Liver (tissue), 9 donors: ENCODE measurements around the gene KCNJ14. TPM values are rescaled to one million over a fixed set of nuclear protein-coding genes. Genes with fewer than 3 reads are reported as not detected.
A peak's percentile ranks its signal among the peaks of the same experiment; 100 is the strongest.

Experiments used
- DNase-seq: peaks from one replicate; pipeline ENCODE4 v3.0.0-alpha.2; 2017; ENCODE audit warnings: low spot score
- H3K27ac ChIP-seq, 2 donors: one replicate each; pipeline ENCODE4 v1.7.0; 2013; ENCODE audit warnings: inconsistent platforms in 2 of 2, low read length in 2 of 2, control low read depth in 1 of 2, low read depth in 1 of 2, mild to moderate bottlenecking in 1 of 2
- H3K27me3 ChIP-seq, 4 donors: one replicate each; pipeline versions ENCODE4 v1.6.1 to v1.7.0; 2013; ENCODE audit warnings: low read length in 3 of 4, inconsistent platforms in 1 of 4, mild to moderate bottlenecking in 1 of 4, moderate library complexity in 1 of 4; ENCODE audit not compliant: control insufficient read depth in 4 of 4, insufficient read depth in 4 of 4
- H3K36me3 ChIP-seq, 4 donors: one replicate each; pipeline versions ENCODE4 v1.6.1 to v1.7.0; 2013; ENCODE audit warnings: low read length in 3 of 4, mild to moderate bottlenecking in 3 of 4, low read depth in 1 of 4, moderate library complexity in 1 of 4; ENCODE audit not compliant: control insufficient read depth in 4 of 4, insufficient read depth in 3 of 4
- H3K4me1 ChIP-seq, 4 donors: one replicate each; pipeline versions ENCODE4 v1.6.1 to v1.7.0; 2013; ENCODE audit warnings: low read length in 3 of 4, mild to moderate bottlenecking in 3 of 4, moderate library complexity in 1 of 4; ENCODE audit not compliant: control insufficient read depth in 4 of 4, insufficient read depth in 4 of 4
- H3K4me3 ChIP-seq, 3 donors: one replicate each; pipeline versions ENCODE4 v1.6.1 to v1.7.0; 2013; ENCODE audit warnings: low read length in 3 of 3, control low read depth in 1 of 3, low read depth in 1 of 3, mild to moderate bottlenecking in 1 of 3
- H3K9ac ChIP-seq, 2 donors: one replicate each; pipeline ENCODE4 v1.7.0; 2013; ENCODE audit warnings: low read length in 2 of 2, mild to moderate bottlenecking in 2 of 2, moderate library complexity in 2 of 2, control low read depth in 1 of 2, low read depth in 1 of 2
- H3K9me3 ChIP-seq, 4 donors: one replicate each; pipeline versions ENCODE4 v1.6.1 to v1.7.0; 2013; ENCODE audit warnings: low read length in 3 of 4; ENCODE audit not compliant: control insufficient read depth in 4 of 4
- CTCF ChIP-seq: fragments of 150-350 bp; IDR thresholded peaks from 2 replicates; pipeline ENCODE4 v1.5.1; 2017; ENCODE audit warnings: improper control_type of control experiment, low read depth, low read length; ENCODE audit not compliant: missing input control
- FOXA1 ChIP-seq: IDR thresholded peaks from 2 replicates; pipeline ENCODE4 v1.6.1; 2016; ENCODE audit warnings: antibody characterized with exemption
- GABPA ChIP-seq, 2 donors: IDR thresholded peaks in 1 of 2; conservative IDR thresholded peaks in 1 of 2; 2 replicates each; pipeline ENCODE4 v1.6.1; 2016; ENCODE audit warnings: antibody characterized with exemption in 2 of 2, mild to moderate bottlenecking in 1 of 2, moderate library complexity in 1 of 2
- HNF4G ChIP-seq: IDR thresholded peaks from 2 replicates; pipeline ENCODE4 v1.6.1; 2016; ENCODE audit warnings: antibody characterized with exemption
- JUND ChIP-seq, 2 donors: IDR thresholded peaks; 2 replicates each; pipeline ENCODE4 v1.6.1; 2016; ENCODE audit warnings: antibody characterized with exemption in 2 of 2
- RAD21 ChIP-seq, 2 donors: IDR thresholded peaks; 2 replicates each; pipeline ENCODE4 v1.6.1; 2016; ENCODE audit warnings: antibody characterized with exemption in 2 of 2, mild to moderate bottlenecking in 2 of 2
- RXRA ChIP-seq, 2 donors: IDR thresholded peaks; 2 replicates each; pipeline ENCODE4 v1.6.1; 2017 to 2018; ENCODE audit warnings: antibody characterized with exemption in 2 of 2, mild to moderate bottlenecking in 1 of 2
- SP1 ChIP-seq: IDR thresholded peaks from 2 replicates; pipeline ENCODE4 v1.6.1; 2018; ENCODE audit warnings: antibody characterized with exemption, mild to moderate bottlenecking
- TAF1 ChIP-seq: conservative IDR thresholded peaks from 2 replicates; pipeline ENCODE4 v1.6.1; 2016; ENCODE audit warnings: antibody characterized with exemption, mild to moderate bottlenecking
- YY1 ChIP-seq: IDR thresholded peaks from 2 replicates; pipeline ENCODE4 v1.6.1; 2016; ENCODE audit warnings: antibody characterized with exemption, mild to moderate bottlenecking
- ZBTB33 ChIP-seq: IDR thresholded peaks from 2 replicates; pipeline ENCODE4 v1.6.1; 2016; ENCODE audit warnings: antibody characterized with exemption
- WGBS: extraction: QIAGEN DNeasy Blood & Tissue Kit; methylation state at CpG from one replicate; pipeline ENCODE4 v1.1.7; 2013; 5-methylcytosine and 5-hydroxymethylcytosine counted together
- polyA plus RNA-seq, 2 donors: library from polyadenylated mRNA; stranded (reverse) in 1 of 2; unstranded in 1 of 2; fragments of 200-250 nt in 1 of 2; fragments of >200 nt in 1 of 2; fragmentation: Nextera tagmentation in 1 of 2; extraction: Ambion mirVana in 1 of 2; gene quantifications; one replicate each; pipeline versions ENCODE4 v1.2.1 to v1.2.3, GENCODE V29; 2013 to 2015
- total RNA-seq, 2 donors: library from RNA; depleted of rRNA; stranded (reverse); fragments of >200 nt; gene quantifications; one replicate each; pipeline ENCODE4 v1.2.3, GENCODE V29; 2014
- TF ChIP-seq, protein P1 (sequence below): IDR thresholded peaks from 2 replicates; pipeline ENCODE4 v1.6.1; 2016; ENCODE audit warnings: antibody characterized with exemption, mild to moderate bottlenecking
- TF ChIP-seq, protein P2 (sequence below): IDR thresholded peaks from 2 replicates; pipeline ENCODE4 v1.6.1; 2016; ENCODE audit warnings: antibody characterized with exemption
- TF ChIP-seq, protein P3 (sequence below): IDR thresholded peaks from 2 replicates; pipeline ENCODE4 v1.6.1; 2016; ENCODE audit warnings: antibody characterized with exemption
- donor health status: healthy.
- donor health status: healthy.
- donor health status: healthy.
- donor health status: healthy.
- donor health status: healthy.

Gene KCNJ14
- total and polyA plus RNA-seq, 4 donors, result 0.06 to 0.92 (median 0.17) TPM

DNA sequence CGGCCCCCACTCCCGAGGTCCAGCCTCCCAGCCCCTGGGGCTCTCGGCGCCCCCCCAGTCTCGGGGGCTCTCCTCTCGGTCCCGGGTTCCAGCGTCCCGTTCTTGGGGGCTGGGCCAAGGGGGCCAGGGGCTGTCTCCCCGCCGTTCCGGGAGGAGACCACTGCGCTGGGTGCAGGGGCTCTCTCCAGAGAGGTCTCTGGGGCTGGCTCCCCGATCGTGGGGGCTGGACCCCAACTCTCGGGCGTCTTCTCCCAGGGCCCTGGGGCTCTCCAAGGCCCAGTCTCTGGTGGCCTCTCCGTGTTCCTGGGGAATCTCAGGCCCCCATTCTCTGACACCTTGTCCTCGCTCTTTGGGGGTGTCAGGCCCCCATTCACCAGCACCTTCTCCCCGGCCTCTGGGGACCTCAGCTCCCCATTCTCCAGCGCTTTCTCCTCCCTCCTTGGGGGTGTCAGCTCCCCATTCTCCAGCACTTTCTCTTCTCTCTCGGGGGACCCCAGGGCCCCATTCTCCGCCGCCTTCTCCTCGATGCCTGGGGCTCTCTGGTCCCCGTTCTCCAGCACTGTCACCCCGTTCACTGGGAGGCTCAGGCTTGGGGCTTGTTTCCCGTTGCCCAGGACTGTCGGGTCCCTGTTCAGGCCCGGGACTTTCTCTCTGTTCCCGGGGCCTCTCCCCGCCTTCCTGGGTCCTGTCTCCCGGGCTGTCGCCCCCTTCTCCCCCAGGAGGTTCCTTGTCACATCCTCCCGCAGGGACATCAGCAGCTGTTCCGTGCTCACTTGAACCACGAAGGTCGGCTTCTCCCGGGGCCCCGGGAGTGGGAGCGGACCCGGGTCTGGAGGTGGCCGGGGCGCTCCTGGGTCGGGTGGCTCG, 42.6 kb downstream of the KCNJ14 start (continued):
- TF ChIP-seq, protein P1, sequence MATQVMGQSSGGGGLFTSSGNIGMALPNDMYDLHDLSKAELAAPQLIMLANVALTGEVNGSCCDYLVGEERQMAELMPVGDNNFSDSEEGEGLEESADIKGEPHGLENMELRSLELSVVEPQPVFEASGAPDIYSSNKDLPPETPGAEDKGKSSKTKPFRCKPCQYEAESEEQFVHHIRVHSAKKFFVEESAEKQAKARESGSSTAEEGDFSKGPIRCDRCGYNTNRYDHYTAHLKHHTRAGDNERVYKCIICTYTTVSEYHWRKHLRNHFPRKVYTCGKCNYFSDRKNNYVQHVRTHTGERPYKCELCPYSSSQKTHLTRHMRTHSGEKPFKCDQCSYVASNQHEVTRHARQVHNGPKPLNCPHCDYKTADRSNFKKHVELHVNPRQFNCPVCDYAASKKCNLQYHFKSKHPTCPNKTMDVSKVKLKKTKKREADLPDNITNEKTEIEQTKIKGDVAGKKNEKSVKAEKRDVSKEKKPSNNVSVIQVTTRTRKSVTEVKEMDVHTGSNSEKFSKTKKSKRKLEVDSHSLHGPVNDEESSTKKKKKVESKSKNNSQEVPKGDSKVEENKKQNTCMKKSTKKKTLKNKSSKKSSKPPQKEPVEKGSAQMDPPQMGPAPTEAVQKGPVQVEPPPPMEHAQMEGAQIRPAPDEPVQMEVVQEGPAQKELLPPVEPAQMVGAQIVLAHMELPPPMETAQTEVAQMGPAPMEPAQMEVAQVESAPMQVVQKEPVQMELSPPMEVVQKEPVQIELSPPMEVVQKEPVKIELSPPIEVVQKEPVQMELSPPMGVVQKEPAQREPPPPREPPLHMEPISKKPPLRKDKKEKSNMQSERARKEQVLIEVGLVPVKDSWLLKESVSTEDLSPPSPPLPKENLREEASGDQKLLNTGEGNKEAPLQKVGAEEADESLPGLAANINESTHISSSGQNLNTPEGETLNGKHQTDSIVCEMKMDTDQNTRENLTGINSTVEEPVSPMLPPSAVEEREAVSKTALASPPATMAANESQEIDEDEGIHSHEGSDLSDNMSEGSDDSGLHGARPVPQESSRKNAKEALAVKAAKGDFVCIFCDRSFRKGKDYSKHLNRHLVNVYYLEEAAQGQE, result no peak
- TF ChIP-seq, protein P2, sequence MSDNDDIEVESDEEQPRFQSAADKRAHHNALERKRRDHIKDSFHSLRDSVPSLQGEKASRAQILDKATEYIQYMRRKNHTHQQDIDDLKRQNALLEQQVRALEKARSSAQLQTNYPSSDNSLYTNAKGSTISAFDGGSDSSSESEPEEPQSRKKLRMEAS, result no peak
- TF ChIP-seq FOXA1, result no peak

DNA sequence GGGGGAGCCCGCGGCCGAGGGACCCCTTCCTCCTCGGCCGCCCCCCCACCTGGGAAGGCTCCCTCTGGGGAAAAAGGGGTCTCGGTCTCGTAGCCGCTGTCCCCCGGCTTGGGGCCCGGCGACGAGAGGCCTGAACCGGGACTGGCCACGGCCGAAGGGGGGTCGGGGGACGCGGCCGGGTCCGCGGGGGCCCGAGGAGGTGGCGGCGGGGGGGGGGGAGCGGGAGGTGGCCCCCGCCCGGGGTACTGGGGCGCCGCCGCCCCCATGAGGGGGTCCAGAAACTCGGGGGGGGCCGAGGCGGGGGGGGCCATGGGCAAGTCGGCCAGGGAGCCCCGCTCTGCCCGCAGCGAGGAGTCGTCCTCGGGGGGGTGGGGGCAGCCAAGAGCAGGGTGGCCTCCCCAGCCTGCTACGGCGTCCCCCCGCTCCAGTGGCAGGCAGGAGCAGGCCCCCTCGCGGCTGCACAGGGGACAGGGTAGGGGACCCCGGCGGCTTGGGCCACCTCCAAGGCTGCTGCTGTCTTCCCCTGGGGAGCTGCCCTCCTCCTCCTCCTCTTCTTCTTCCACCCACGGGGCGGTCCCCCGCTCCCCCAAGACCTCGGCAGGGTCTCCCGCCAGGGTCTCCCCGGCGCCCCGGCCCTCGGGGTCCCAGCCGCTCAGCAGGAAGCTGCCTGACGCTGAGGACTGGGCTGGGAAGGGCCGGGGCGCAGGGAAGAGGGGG, 43.4 kb downstream of the KCNJ14 start:
- Histone ChIP-seq H3K9me3 (no peaks in the 10 kb centered on the region), H3K27ac (no peak overlapping the region), H3K27me3 (peaks cover 0 to 4% (median 3%) of the 10 kb centered on the region in 4 donors), H3K36me3 (no peaks in the 10 kb centered on the region), H3K4me3 (peak overlapping the region in 1 of 3 donors; percentile 6), H3K9ac (no peak overlapping the region), H3K4me1 (peaks cover 0 to 9% (median 4%) of the 10 kb centered on the region in 4 donors)
- no peak for DNase-seq
- WGBS, result 39% methylated on average over 55 of the region's 59 CpGs
- no peak for TF ChIP-seq CTCF
- no peak for TF ChIP-seq SP1
- TF ChIP-seq TAF1, result no peak
- TF ChIP-seq RXRA (IDR thresholded peaks at IDR 0.05), result no peak
- TF ChIP-seq GABPA (IDR thresholded peaks at IDR 0.05 in 1 of 2, conservative IDR thresholded peaks at IDR 0.05 in 1 of 2), result no peak
- no peak for TF ChIP-seq YY1
- TF ChIP-seq, protein P2, result no peak
- no peak for TF ChIP-seq RAD21 (IDR thresholded peaks at IDR 0.05)
- TF ChIP-seq, protein P3, sequence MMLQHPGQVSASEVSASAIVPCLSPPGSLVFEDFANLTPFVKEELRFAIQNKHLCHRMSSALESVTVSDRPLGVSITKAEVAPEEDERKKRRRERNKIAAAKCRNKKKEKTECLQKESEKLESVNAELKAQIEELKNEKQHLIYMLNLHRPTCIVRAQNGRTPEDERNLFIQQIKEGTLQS, result no peak
- TF ChIP-seq FOXA1, result no peak
- no peak for TF ChIP-seq ZBTB33
- no peak for TF ChIP-seq JUND (IDR thresholded peaks at IDR 0.05)
- TF ChIP-seq HNF4G, result no peak
